ENCODE results near the gene TRIM9.

The TRIM9 gene

DNA sequence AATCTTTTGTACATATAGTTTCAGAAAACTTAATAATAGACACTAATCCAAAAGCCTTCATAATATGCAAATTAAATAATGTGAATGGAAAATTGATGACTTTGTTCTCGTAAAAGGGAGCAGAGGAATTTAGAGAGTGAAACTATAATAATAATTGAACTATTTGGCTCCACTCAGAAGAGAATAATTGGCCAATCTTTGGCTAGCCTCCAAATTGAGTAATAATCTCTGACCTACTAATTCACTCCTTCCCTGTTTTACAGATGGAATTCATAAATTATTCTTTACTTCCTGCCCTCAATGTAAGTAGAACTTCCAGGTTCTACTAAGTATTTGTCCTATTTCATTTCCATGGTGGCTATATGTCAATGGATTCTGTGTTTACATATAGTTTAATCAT lies 15.8 kb downstream of the TRIM9 start:
- TF ChIP-seq, protein P1, sequence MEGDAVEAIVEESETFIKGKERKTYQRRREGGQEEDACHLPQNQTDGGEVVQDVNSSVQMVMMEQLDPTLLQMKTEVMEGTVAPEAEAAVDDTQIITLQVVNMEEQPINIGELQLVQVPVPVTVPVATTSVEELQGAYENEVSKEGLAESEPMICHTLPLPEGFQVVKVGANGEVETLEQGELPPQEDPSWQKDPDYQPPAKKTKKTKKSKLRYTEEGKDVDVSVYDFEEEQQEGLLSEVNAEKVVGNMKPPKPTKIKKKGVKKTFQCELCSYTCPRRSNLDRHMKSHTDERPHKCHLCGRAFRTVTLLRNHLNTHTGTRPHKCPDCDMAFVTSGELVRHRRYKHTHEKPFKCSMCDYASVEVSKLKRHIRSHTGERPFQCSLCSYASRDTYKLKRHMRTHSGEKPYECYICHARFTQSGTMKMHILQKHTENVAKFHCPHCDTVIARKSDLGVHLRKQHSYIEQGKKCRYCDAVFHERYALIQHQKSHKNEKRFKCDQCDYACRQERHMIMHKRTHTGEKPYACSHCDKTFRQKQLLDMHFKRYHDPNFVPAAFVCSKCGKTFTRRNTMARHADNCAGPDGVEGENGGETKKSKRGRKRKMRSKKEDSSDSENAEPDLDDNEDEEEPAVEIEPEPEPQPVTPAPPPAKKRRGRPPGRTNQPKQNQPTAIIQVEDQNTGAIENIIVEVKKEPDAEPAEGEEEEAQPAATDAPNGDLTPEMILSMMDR (IDR thresholded peaks at IDR 0.05; ENCODE audit: control insufficient read depth, extremely low read depth, insufficient read depth): no peak
- DNase-seq (ENCODE audit: low read depth): no peak

DNA sequence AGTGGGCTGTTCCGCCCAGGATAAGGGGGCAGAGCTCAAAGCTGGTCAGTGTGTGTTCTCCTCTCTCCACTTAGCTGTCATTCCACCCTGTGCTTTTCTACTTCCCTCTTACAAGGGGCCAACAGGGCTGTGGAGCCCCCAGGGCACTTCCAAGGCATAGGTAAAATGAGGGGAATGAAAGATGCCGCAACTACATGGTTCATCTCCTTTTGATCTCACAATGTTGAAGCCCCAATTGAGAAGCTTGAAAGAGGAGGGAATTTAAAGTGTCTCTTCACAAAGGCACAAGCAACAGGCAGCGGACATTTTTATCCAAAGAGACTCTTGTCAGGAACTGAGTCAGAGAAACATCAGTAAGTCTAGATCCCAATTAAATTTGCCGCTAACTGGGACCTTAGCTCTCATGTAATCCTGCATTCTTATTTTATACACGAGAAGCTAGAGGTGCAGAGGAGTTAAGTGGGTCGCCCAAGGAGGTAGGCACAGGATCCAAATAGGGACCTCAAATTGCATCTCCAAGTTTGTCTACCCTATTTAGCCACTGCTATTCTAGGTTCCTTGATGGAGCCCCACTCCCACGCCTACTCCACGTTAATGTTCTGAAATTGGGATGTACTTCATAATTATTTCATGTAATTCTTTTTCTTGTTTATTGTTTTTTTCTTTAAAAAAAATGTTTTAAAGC lies 20.1 kb downstream of the TRIM9 start:
- TF ChIP-seq, protein P1 (IDR thresholded peaks at IDR 0.05; ENCODE audit: control insufficient read depth, extremely low read depth, insufficient read depth): no peak
- H3K4me3 ChIP-seq (ENCODE audit: low read depth, low read length): no peak overlapping the region
- DNase-seq (ENCODE audit: low read depth): no peak

More for the DNA sequence above, 15.8 kb downstream of the TRIM9 start:
- no peak overlapping the region for H3K4me3 ChIP-seq (ENCODE audit: low read depth, low read length)

DNA sequence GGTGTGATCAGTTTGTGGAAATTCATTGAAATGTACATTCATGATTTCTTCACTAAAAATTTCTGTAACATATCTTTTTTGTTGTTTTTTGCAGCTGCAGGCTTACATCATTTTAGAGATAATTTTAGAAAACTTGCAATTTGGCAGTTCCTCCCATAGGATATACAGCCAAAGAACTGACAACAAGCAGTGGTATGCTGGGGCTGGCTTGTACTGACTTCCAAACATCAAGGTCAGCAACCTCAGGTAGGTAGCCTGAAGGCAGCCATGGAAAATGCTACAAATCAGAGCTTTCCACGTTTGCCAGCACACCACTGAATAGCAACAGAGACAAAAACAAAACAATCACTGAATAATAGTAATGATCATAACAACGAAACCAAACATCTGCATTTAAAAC lies 21.2 kb downstream of the TRIM9 start:
- no peak for DNase-seq (ENCODE audit: low read depth)
- TF ChIP-seq, protein P1 (IDR thresholded peaks at IDR 0.05; ENCODE audit: control insufficient read depth, extremely low read depth, insufficient read depth): no peak

DNA sequence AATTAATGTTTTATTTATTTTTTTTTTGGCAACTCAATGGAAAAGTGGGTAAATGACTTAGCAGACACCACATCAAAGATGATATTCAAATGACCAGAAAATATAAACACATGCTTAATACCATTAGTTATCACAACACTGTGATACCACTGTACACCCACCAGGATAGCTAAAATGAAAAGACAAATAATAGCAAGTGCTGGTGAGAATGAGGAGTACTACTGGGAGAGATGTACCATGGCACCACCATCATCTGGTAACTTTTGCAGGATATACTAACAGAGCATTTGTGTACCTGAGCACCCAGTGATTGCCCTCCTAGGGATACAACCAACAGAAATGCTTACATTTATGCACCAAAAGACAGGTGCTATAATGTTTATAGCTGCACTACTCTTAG lies 21.9 kb downstream of the TRIM9 start:
- TF ChIP-seq, protein P1 (IDR thresholded peaks at IDR 0.05; ENCODE audit: control insufficient read depth, extremely low read depth, insufficient read depth): no peak
- no peak overlapping the region for H3K4me3 ChIP-seq (ENCODE audit: low read depth, low read length)
- no peak for DNase-seq (ENCODE audit: low read depth)

More for the DNA sequence above, 21.2 kb downstream of the TRIM9 start:
- H3K4me3 ChIP-seq (ENCODE audit: low read depth, low read length): no peak overlapping the region

DNA sequence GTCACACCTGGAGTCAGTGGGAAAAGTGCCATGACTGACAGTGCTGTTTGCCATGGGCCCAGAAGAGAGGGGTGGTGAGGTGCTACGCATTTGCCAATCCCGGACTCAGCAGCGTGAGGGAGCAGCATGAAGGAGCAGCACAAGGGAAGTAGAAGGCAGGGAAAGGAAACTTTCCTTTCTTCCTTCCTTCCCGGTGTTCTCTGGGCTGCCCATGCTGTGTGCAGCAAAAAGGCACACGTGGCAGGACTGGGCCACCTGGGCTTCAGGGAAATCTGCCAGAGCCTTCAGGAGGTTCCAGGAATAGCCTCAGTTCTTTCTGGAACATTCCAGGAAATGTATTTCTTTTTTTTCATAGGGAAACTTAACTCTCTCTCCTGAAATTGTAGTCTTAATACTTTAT lies 23.0 kb downstream of the TRIM9 start:
- no peak for DNase-seq (ENCODE audit: low read depth)
- TF ChIP-seq, protein P1 (IDR thresholded peaks at IDR 0.05; ENCODE audit: control insufficient read depth, extremely low read depth, insufficient read depth): no peak

DNA sequence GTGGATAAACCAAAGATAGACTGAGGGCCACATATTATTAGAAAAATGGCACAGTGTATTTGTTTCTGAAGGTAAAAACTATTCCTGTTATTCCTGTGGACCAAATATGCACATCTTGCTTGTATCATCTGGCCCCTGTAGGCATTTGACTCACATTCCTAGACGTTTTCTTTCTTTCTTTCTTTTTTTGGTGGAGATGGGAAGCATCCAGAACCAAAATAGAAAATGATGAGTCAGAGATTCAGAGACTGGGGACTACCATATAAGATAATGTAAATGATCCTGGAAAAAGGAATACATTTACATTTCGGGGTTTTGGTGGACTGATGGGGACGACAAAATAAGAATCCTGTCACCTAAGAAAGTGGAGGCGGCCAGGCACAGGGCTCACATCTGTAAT lies 24.2 kb downstream of the TRIM9 start:
- no peak for DNase-seq (ENCODE audit: low read depth)
- TF ChIP-seq, protein P1 (IDR thresholded peaks at IDR 0.05; ENCODE audit: control insufficient read depth, extremely low read depth, insufficient read depth): no peak
- no peak overlapping the region for H3K4me3 ChIP-seq (ENCODE audit: low read depth, low read length)

More for the DNA sequence above, 23.0 kb downstream of the TRIM9 start:
- H3K4me3 ChIP-seq (ENCODE audit: low read depth, low read length): no peak overlapping the region

DNA sequence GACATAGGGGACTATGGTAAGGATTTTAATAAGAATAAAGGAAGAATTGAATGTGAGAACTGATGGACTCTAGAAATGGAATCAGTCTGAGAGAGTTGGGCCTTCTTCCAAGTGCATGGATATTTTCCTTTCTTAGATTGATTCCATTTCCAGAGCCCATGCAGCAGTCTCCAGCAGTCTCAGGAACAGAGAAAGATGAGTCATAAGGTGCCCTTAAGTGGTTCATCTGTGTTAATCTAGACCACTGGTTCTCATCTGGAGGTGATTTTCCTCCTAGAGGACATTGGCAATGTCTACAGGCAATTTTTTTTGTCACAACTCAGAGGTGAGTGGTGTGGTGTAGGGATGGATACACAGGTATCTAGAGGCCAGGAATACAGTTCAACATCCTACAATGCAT lies 25.9 kb downstream of the TRIM9 start:
- no peak for DNase-seq (ENCODE audit: low read depth)
- H3K4me3 ChIP-seq (ENCODE audit: low read depth, low read length): no peak overlapping the region
- TF ChIP-seq, protein P1 (IDR thresholded peaks at IDR 0.05; ENCODE audit: control insufficient read depth, extremely low read depth, insufficient read depth): no peak

Data from LNCaP clone FGC (cell line).